Activated naive CD4-positive, alpha-beta T cell treated with anti-CD3 and anti-CD28 coated beads, Interleukin-2, amount 50 U/mL, for 16 hours (primary cell): Measurements from ENCODE around the gene PDAP1.
"Not testable (repeated sequence)": the region's sequence is repeated elsewhere in the genome, so short reads cannot be mapped to it uniquely, and the experiment has no call there.

Source experiments
- DNase-seq: peaks from one replicate; pipeline ENCODE4 v3.0.0-alpha.2; 2020

Gene PDAP1

DNA sequence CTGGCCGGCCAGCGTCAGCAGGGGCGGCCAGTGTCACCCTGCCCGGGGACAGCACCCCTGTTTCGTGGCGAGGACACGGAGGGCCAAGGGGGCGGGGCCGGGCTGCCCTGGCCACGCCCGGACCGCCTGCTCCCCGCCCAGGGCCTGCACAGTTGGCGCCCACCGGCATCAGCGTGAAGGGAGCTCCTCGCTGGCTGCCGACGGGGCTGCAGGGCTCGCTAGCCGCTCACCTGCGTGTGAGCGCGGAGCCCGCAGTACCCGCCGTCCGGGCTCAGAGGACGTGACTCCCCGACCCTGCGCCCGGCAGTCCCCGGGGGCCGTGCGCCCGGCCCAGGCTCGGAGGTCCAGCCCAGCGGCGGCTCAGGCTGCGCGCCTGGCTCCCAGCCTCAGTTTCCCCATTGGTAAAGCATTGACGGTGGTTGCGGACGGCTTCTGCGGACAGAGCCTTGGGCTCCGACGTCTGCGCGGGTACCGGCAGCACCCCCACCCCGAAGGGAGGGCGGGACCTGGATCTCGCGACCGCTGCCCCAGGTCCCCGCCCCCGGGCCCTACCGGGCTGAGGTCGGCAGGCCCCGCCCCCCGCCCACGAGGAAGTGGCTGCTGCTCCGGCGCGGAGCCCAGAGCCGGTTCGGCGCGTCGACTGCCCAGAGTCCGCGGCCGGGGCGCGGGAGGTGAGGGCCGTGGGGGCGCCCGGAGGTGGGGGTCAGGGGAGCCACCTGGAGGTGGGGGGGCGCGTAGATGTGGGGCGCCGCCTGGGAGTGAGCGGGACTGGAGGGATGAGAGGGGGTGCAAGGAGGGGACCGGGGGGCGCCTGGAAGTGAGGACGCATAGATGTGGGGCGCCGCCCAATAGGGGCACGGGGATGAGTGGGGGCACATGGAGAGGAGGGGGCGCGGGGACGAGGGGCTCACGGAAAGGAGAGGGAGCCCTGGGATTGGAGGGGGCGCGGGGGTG is 34.0 kb downstream of the PDAP1 start, which contains the start of gene ARPC1B:
TSS of gene ARPC1B (plus strand) at position 620 of the 954 bp plus-strand sequence. CDS start 10,985 bp downstream, outside the sequence.
- peak; percentile 88 for DNase-seq

DNA sequence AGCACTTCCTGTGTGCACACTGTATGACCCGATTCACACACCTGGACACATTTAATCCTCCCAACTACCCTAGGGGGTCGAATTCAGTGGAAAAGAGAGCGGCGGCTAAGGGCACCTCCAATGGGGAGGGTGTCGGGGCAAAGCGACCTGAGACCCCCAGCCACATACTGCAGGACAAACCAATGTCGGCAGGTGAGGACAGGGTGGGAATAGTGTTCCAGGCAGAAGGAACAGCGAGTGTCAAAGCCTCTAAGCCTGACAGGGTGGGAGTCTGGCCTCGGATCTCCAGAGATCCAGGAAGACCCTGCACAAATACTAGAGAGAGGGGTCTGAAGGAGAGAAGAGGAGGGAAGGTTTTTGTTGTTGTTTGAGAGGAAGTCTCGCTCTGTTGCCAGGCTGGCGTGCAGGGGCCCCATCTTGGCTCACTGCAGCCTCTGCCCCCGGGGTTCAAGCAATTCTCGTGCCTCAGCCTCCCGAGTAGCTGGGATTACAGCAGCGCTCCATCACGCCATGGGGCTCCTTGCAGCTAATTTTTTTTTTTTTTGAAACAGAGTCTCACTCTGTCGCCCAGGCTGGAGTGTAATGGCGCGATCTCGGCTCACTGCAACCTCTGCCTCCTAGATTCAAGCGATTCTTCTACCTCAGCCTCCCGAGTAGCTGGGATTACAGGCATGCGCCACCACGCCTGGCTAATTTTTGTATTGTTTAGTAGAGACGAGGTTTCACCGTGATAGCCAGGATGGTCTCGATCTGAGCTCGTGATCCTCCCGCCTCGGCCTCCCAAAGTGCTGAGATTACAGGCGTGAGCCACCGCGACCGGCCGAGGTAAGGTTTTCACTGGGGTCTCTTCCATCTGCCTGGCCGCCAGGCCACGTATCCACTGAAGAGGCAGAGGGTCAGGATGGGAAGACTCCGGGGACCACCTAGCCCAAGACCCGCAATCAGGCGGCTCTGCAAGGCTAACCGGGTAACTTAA is 35.0 kb downstream of the PDAP1 start:
- DNase-seq: no peak

DNA sequence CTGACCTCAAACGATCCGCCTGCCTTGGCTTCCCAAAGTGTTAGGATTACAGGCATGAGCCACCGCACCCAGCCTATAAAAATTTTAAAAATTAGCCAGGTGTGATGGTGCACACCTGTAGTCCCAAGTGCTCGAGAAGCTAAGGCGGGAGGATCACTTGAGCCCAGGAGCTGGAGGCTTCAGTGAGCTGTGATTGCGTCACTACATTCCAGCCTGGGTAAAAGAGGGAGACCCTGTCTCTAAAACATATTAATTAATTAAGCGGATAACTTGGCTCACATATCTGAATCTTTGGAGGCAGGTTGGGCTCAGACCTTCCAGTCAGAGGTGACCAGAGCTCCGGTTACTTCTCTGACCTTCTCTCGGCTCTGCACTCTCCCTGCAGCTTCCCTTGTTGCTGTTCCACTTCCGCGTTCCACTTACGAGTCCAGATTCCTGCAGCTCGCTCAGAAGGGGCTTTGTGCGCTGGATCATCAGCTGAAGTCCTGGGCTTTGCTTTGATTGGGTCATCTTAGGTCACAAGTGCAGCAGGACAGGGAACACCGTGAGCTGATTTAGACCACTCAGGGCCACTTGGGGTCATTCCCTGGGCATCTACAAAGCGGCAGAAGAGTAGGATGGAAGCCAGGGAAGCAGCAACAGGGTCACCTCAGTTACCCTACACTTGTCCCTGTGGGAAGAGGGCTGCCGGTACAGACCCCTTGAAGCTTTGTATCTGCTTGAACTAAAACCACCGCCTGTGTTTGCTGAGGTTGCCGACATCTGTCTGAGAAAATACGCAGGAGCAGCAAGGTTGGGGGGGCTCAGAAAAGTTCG is 35.9 kb downstream of the PDAP1 start:
- DNase-seq: no peak

GRCh38 chr7:99371376-99371920 is 36.9 kb downstream of the PDAP1 start:
- DNase-seq: no peak

DNA sequence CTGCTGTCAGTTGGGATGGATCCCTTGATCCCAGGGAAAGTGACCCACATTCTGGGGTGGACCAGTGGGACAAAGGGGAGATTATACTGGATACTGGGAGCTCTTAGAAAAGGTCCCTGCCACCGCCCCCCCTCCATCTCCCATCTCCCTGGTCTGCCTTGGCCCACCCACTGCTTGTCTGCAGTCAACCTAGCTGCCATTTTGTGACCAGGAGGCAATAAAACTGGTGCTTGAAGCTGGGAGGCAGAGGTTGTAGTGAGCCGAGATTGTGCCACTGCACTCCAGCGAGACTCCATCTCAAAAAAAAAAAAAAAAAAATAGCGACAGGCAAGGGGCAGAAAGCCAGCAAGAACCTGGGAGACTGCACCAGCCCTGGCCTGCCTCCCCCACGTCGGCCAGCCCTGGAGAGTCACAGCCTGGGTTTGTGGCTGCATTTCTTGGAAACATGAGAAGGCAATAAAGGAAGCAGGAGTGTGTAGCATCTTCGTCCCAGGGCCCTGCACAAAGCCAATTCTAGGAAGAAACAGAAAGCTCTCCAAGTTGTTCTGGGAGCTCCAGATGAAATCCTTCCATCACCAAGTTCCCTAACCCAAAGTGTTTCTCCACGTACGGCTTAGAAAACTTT is 38.5 kb downstream of the PDAP1 start:
- DNase-seq: no peak

DNA sequence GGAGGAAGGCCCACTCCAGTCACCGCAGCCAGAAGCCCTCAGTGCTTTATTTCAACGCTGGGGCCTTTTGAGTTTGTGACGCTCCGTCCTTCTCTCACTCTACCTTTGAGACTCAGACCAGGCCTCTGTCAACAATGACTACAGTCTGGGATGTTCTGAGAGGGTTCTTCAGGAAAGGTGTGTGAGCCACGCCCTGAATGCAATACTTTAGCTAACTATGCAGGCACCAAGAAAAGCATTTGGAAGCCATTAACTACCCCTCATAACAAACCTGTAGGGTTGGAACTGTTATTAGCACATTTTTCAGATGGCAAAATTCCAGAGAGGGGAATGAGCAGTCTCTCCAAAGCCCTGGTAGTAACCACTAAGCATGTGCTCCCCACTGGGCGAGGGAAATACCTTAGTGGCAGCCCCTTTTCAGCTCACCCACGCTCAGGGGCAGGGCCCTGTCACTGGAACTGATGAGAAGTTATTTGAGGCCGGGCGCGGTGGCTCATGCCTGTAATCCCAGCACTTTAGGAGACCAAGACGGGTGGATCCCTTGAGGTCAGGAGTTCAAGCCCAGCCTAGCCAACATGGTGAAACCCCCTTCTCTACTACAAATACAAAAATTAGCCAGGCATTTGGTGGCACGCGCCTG is 39.5 kb downstream of the PDAP1 start:
- no peak for DNase-seq

DNA sequence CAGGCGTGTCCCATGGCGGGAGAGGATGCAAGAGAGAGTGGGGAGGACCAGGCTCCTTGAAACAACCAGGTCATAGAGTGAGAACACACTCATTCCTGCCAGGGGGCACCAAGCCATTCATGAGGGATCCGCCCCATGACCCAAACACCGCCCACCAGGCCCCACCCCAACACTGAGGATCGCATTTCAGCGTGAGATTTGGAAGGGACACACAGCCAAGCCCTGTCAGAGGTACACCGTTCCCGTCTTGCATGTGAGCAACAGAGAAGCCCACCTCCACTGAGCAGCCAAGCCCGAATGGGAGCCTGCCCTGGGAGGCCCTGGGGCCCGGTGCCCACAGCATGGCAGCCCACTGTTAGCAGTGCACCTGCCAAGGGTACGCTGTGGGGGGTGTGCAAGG is 41.8 kb downstream of the PDAP1 start:
- DNase-seq: no peak

DNA sequence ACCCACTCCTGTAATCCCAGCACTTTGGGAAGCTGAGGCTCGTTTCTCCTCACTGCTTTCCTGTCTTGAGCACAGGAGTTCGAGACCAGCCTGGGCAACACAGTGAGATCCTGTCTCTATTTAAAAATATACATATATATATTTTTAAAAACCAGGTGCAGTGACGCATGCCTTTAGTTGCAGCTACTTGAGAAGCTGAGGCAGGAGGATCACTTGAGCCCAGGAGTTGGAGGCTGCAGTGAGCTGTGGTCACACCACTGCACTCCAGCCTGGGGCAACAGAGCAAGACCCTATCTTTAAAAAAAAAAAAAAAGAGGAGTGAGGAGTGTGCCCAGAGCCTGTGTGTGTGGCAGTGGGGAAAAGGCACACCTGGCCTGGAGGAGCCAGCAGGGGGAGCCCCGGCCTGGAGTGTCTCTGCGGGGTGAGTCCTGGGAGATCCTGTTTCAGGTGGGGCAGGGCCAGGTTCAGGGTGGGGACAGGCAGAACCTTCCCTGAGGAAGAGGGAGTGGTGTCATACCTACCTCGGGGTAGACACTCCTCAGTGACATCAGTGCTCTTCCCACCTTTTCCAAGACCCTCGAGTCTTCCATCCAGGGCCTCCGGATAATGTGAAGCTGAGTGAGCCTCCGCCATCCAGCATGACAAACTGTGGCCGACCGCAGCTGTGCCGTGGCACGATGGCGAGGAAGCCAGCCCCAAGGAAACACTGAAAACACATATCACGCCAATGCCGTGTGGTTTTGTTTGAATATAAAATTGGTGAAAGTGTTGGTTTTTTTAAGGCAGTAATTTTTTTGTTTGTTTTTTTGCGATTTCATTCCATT is 42.9 kb downstream of the PDAP1 start:
- DNase-seq: peak; percentile 67

GRCh38 chr7:99363286-99363685 is 45.1 kb downstream of the PDAP1 start:
- no peak for DNase-seq

DNA sequence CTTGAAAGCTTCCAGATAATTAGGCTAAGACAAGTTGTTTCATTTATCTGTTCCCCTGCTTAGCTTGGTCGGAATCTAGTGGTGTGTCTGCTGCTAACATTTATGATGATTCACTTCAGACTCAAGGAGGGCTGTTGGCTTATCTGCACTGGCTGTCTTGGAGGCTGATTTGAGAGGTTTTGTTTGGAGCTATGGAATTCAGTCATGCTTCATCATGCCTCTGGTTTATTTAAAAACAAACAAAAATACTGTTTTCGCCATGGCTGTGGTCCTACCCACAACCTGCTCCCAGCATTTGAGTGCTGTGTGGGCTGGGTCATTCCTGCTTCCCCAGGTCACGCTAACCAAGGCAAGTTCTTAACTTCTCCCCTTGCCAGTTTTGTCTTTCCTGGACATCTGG is 45.6 kb downstream of the PDAP1 start:
- DNase-seq: no peak

DNA sequence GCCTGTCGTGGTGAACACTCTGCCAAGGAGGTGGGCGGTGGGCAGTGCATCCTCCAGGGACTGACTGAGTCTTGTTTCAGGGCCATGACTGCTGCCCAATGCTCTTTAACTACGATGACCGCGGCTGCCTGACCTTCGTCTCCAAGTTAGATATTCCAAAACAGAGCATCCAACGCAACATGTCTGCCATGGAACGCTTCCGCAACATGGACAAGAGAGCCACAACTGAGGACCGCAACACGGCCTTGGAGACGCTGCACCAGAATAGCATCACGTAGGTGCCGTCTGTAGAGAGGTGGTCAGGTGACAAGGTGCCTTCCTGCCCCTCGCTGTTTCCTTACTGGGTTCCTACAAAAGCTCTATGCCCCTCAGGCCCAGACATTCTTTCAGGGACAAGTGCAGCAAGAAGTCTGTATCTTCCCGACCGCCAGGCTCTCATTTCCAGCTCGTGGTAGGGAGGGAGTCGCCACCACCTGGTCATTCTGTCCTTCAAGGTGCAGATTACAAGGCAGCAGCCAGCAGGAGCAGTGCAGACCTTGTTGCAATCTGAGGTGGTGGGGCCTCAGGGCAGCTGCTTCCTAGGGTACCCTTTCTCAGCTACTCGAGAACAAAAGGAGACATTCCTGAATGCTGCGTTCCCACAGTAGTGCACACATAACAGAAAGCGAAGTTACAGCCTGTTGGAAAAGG is 48.8 kb downstream of the PDAP1 start:
- no peak for DNase-seq

DNA sequence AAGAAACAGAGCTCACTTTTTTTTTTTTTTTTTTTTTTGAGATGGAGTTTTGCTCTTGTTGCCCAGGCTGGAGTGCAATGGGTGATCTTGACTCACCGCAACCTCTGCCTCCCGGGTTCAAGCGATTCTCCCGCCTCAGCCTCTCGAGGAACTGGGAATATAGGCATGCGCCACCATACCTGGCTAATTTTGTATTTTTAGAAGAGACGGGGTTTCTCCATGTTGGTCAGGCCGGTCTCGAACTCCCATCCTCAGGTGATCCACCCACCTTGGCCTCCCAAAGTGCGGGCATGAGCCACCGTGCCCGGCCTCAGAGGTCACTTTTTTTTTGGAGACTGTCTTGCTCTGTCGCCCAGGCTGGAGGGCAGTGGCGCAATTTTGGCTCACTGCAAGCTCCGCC is 49.9 kb downstream of the PDAP1 start:
- not testable (repeated sequence) for DNase-seq

DNA sequence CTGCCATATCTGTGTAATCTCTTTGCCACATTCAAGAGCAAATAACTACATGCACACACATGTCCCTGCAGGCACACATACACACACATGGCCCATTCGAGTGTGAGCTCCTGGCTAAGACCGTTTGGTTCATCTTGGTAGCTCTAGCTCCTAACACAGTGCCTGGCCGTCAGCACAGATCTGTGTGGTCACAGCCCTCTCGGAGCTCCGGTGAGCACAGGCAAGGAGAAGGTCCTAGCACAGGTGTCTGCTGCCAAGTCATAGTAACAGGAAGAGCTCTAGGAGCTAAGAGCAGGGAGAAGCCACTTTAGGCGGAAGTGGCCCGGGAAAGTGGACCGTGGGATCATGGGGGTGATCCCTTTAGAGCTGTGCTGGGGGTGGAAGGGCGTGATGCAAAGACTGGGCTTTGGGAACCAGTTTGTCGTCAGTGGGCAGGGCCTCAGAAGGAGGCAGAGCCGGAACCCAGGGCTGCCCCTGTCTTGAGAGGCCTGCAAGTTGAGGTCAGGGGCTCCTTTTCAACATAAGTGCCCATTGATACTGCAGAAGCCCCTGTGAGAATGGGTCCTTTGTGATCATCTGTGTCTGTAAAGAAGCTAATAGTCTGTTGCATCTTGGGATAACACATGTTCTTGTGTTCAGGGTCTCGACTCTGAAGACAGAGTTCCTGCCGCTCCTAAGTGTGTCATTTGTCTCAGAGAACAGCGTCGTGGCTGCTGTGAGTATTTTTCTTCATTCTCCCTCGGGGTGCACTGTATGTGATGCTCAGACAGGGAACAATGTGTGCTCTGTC is 50.5 kb downstream of the PDAP1 start:
- no peak for DNase-seq

DNA sequence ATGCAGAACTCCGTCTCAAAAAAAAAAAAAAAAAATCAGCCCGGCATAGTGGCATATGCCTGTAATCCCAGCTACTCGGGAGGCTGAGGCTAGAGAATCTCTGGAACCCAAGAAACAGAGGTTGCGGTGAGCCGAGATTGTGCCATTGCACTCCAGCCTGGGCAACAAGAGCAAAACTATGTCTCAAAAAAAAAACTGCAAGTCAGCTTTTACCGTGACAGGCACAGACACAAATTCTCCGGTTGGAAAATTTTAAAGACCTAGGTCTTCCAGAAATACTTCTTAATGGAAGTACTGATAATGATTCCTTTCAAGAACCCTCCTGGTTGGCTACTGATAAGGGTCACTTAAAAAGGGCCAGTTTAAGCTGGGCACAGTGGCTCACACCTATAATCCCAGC is 53.3 kb downstream of the PDAP1 start:
- DNase-seq: no peak

GRCh38 chr7:99352247-99352646 is 56.1 kb downstream of the PDAP1 start:
- DNase-seq: no peak

DNA sequence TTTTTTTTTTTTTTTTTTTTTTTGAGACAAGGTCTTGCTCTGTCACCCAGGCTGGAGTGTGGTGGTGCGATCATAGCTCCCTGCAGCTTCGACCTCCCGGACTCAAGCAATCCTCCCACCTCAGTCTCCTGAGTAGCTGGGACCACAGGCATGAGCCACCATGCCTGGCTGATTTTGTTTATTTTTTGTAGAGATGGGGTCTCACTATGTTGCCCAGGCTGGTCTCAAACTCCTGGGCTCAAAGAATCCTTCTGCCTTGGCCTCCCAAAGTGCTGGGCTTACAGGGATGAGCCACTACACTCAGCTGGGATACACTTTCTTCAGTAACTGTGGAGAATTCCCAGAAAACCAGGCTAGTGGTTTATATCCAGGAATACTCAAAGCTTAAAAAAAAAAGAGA is 57.8 kb downstream of the PDAP1 start:
- DNase-seq: not testable (repeated sequence)
